Measurements from ENCODE around the gene MUC5AC. TPM values are rescaled to one million over a fixed set of nuclear protein-coding genes. Genes with fewer than 3 reads are reported as not detected.
"Not testable (repeated sequence)": the region's sequence is repeated elsewhere in the genome, so short reads cannot be mapped to it uniquely, and the experiment has no call there.

MUC5AC gene
- total RNA-seq, 2 experiments from 2014 or later: not detected

DNA sequence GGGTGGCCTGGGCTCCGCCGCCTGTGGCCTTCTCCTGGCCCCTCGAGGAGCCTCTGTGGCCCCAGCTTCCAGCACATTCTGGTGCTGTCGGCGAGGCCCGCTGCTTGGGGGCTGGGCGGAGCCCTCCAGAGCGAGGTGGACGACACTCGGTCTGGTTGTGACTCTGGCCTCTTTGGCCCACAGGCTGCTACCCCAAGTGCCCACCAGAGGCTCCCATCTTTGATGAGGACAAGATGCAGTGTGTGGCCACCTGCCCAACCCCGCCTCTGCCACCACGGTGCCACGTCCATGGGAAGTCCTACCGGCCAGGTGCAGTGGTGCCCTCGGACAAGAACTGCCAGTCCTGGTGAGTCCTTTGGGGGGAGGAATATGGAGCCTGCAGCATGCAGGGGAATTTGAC is 22.4 kb downstream of the MUC5AC start:
- TF ChIP-seq, protein P1, sequence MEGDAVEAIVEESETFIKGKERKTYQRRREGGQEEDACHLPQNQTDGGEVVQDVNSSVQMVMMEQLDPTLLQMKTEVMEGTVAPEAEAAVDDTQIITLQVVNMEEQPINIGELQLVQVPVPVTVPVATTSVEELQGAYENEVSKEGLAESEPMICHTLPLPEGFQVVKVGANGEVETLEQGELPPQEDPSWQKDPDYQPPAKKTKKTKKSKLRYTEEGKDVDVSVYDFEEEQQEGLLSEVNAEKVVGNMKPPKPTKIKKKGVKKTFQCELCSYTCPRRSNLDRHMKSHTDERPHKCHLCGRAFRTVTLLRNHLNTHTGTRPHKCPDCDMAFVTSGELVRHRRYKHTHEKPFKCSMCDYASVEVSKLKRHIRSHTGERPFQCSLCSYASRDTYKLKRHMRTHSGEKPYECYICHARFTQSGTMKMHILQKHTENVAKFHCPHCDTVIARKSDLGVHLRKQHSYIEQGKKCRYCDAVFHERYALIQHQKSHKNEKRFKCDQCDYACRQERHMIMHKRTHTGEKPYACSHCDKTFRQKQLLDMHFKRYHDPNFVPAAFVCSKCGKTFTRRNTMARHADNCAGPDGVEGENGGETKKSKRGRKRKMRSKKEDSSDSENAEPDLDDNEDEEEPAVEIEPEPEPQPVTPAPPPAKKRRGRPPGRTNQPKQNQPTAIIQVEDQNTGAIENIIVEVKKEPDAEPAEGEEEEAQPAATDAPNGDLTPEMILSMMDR (IDR thresholded peaks at IDR 0.05): no peak
- ChIA-PET CTCF (no interaction called here), POLR2A (no interaction called here)
- no peaks in the 10 kb centered on the region for H3K27me3 Mint-ChIP-seq
- DNase-seq: no peak
- no peaks in the 10 kb centered on the region for H3K36me3 Mint-ChIP-seq (ENCODE audit: low read depth)
- H3K4me1 Mint-ChIP-seq (ENCODE audit: low read depth): no peaks in the 10 kb centered on the region
- intact Hi-C loops (cut with micrococcal nuclease): no loop called here
- no peaks in the 10 kb centered on the region for H3K9me3 Mint-ChIP-seq
- ATAC-seq: no peak
- H3K27ac Mint-ChIP-seq: no peak overlapping the region
- H3K4me3 Mint-ChIP-seq: no peak overlapping the region

DNA sequence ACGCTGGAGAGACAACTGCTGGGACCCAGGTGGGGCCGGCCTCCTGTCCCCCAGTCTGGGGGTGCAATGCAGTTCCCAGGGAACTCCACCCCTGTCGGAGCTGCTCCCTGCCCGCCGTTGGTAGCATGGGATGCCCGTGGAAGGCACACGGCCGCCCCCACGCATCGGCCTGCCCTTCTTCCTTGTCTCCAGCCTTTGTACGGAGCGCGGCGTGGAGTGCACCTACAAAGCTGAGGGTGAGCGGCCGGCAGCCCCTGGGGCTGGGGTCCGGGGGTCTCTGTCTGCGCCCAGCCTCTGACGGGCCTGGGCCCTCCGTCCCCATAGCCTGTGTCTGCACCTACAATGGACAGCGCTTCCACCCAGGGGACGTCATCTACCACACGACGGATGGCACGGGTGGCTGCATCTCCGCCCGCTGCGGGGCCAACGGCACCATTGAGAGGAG is 23.2 kb downstream of the MUC5AC start:
- ATAC-seq (no peak), DNase-seq (no peak)
- H3K4me1 Mint-ChIP-seq (ENCODE audit: low read depth): no peaks in the 10 kb centered on the region
- TF ChIP-seq, protein P1 (IDR thresholded peaks at IDR 0.05): no peak
- H3K27me3 Mint-ChIP-seq: no peaks in the 10 kb centered on the region
- H3K36me3 Mint-ChIP-seq (ENCODE audit: low read depth): no peaks in the 10 kb centered on the region
- POLR2A ChIA-PET: no interaction called here
- CTCF ChIA-PET: no interaction called here
- H3K9me3 Mint-ChIP-seq: no peaks in the 10 kb centered on the region
- intact Hi-C loops (cut with micrococcal nuclease): no loop called here
- no peak overlapping the region for H3K4me3 Mint-ChIP-seq
- no peak overlapping the region for H3K27ac Mint-ChIP-seq

DNA sequence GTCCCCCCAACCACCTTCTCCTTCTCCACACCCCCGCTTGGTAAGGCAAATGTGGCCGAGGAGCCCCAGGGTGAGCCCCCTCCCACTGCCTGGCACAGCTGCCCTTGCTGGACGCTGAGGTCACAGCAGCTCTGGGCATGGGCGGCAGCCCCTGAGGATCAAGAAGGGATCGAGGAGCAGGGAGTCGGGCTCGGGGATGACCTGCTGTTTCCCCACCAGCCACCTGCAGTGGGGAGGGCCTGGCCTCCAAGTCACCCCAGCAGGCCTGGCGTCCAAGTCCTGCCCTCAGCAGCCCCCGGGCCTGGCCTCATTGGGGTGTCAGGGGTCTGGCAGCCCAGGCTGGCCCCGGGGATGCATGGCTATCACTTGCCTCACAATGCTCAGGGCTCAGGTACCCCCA is 23.7 kb downstream of the MUC5AC start:
- Mint-ChIP-seq H3K4me1 (ENCODE audit: low read depth) (no peaks in the 10 kb centered on the region), H3K36me3 (ENCODE audit: low read depth) (no peaks in the 10 kb centered on the region), H3K4me3 (no peak overlapping the region), H3K27me3 (no peaks in the 10 kb centered on the region), H3K9me3 (no peaks in the 10 kb centered on the region), H3K27ac (no peak overlapping the region)
- intact Hi-C loops (cut with micrococcal nuclease): no loop called here
- ATAC-seq: no peak
- TF ChIP-seq, protein P1 (IDR thresholded peaks at IDR 0.05): no peak
- DNase-seq: no peak
- POLR2A ChIA-PET: no interaction called here
- CTCF ChIA-PET: no interaction called here

DNA sequence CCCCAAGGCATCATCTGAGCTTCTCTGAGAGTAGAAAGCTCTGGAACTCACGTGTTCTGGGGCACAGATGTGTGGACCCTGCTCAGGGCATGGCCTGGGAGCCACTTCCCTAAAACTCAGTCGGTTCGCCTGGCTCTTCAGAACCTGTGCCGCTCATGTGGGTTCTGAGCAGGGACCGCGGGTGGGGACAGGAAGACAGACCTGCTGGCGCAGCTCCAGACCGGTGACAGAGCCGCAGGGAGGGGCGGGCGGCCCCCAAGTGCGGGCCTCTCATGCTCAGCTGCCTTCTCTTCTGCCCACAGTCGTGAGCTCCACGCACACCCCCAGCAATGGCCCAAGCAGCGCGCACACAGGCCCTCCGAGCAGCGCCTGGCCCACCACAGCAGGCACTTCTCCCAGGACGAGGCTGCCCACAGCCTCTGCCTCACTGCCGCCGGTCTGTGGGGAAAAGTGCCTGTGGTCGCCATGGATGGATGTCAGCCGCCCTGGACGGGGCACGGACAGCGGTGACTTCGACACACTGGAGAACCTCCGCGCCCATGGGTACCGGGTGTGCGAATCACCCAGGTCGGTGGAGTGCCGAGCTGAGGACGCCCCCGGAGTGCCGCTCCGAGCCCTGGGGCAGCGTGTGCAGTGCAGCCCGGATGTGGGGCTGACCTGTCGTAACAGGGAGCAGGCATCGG is 24.2 kb downstream of the MUC5AC start:
- ATAC-seq (no peak), DNase-seq (no peak)
- H3K27ac Mint-ChIP-seq: no peak overlapping the region
- H3K9me3 Mint-ChIP-seq: no peaks in the 10 kb centered on the region
- H3K4me1 Mint-ChIP-seq (ENCODE audit: low read depth): no peaks in the 10 kb centered on the region
- H3K27me3 Mint-ChIP-seq: no peaks in the 10 kb centered on the region
- ChIA-PET CTCF (no interaction called here), POLR2A (no interaction called here)
- intact Hi-C loops (cut with micrococcal nuclease): no loop called here
- H3K36me3 Mint-ChIP-seq (ENCODE audit: low read depth): no peaks in the 10 kb centered on the region
- TF ChIP-seq, protein P1 (IDR thresholded peaks at IDR 0.05): no peak
- no peak overlapping the region for H3K4me3 Mint-ChIP-seq

DNA sequence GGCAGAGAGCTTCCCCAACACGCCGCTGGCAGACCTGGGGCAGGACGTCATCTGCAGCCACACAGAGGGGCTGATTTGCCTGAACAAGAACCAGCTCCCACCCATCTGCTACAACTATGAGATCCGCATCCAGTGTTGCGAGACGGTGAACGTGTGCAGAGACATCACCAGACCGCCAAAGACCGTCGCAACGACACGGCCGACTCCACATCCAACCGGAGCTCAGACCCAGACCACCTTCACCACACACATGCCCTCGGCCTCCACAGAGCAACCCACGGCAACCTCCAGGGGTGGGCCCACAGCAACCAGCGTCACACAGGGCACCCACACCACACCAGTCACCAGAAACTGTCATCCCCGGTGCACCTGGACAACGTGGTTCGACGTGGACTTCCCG is 26.4 kb downstream of the MUC5AC start:
- CTCF ChIA-PET: not testable (repeated sequence)

DNA sequence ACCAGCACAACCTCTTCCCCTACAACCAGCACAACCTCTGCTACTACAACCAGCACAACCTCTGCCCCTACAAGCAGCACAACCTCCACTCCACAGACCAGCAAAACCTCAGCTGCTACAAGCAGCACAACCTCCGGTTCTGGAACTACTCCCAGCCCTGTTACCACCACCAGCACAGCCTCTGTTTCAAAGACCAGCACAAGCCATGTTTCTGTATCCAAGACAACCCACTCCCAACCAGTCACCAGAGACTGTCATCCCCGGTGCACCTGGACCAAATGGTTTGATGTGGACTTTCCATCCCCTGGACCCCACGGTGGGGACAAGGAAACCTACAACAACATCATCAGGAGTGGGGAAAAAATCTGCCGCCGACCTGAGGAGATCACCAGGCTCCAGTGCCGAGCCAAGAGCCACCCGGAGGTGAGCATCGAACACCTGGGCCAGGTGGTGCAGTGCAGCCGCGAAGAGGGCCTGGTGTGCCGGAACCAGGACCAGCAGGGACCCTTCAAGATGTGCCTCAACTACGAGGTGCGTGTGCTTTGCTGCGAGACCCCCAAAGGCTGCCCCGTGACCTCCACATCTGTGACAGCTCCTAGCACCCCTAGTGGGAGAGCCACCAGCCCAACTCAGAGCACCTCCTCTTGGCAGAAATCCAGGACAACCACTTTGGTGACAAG is 30.8 kb downstream of the MUC5AC start:
- H3K27me3 Mint-ChIP-seq; intact Hi-C loops (cut with micrococcal nuclease); H3K4me3 Mint-ChIP-seq; H3K4me1 Mint-ChIP-seq (ENCODE audit: low read depth); H3K36me3 Mint-ChIP-seq (ENCODE audit: low read depth); CTCF ChIA-PET; ATAC-seq; H3K9me3 Mint-ChIP-seq; H3K27ac Mint-ChIP-seq; POLR2A ChIA-PET; DNase-seq: not testable (repeated sequence)

More for the DNA sequence above, 26.4 kb downstream of the MUC5AC start:
- H3K27me3 Mint-ChIP-seq; H3K4me3 Mint-ChIP-seq; H3K9me3 Mint-ChIP-seq; POLR2A ChIA-PET; ATAC-seq; H3K36me3 Mint-ChIP-seq (ENCODE audit: low read depth); H3K27ac Mint-ChIP-seq; DNase-seq; intact Hi-C loops (cut with micrococcal nuclease); H3K4me1 Mint-ChIP-seq (ENCODE audit: low read depth): not testable (repeated sequence)

DNA sequence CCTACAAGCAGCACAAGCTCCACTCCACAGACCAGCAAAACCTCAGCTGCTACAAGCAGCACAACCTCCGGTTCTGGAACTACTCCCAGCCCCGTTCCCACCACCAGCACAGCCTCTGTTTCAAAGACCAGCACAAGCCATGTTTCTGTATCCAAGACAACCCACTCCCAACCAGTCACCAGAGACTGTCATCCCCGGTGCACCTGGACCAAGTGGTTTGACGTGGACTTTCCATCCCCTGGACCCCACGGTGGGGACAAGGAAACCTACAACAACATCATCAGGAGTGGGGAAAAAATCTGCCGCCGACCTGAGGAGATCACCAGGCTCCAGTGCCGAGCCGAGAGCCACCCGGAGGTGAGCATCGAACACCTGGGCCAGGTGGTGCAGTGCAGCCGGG is 32.1 kb downstream of the MUC5AC start:
- intact Hi-C loops (cut with micrococcal nuclease); H3K4me1 Mint-ChIP-seq (ENCODE audit: low read depth); H3K36me3 Mint-ChIP-seq (ENCODE audit: low read depth); H3K27ac Mint-ChIP-seq; H3K27me3 Mint-ChIP-seq; CTCF ChIA-PET; H3K9me3 Mint-ChIP-seq; DNase-seq; H3K4me3 Mint-ChIP-seq; POLR2A ChIA-PET; ATAC-seq: not testable (repeated sequence)

DNA sequence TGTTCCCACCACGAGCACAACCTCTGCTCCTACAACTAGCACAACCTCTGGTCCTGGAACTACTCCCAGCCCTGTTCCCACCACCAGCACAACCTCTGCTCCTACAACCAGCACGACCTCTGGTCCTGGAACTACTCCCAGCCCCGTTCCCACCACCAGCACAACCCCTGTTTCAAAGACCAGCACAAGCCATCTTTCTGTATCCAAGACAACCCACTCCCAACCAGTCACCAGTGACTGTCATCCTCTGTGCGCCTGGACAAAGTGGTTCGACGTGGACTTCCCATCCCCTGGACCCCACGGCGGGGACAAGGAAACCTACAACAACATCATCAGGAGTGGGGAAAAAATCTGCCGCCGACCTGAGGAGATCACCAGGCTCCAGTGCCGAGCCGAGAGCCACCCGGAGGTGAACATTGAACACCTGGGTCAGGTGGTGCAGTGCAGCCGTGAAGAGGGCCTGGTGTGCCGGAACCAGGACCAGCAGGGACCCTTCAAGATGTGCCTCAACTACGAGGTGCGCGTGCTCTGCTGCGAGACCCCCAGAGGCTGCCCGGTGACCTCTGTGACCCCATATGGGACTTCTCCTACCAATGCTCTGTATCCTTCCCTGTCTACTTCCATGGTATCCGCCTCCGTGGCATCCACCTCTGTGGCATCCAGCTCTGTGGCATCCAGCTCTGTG is 34.2 kb downstream of the MUC5AC start:
- H3K27ac Mint-ChIP-seq; H3K36me3 Mint-ChIP-seq (ENCODE audit: low read depth); ATAC-seq; CTCF ChIA-PET; intact Hi-C loops (cut with micrococcal nuclease); H3K4me3 Mint-ChIP-seq; DNase-seq; H3K9me3 Mint-ChIP-seq; H3K4me1 Mint-ChIP-seq (ENCODE audit: low read depth); H3K27me3 Mint-ChIP-seq; POLR2A ChIA-PET: not testable (repeated sequence)

Data from activated CD8-positive, alpha-beta T cell treated with anti-CD3 and anti-CD28 coated beads for 36 hours (primary cell).